Lung microvascular endothelial cell (primary cell): ENCODE data around the gene FEV. TPM values are rescaled to one million over a fixed set of nuclear protein-coding genes. Genes with fewer than 3 reads are reported as not detected.
"Not testable (repeated sequence)": the region's sequence is repeated elsewhere in the genome, so short reads cannot be mapped to it uniquely, and the experiment has no call there.

Source experiments
- DNase-seq, 2 donors: peaks; one replicate each; pipeline versions ENCODE4 v3.0.0 to v3.0.0-alpha.2; 2010; ENCODE audit warnings: low read depth in 2 of 2
- total RNA-seq: library from RNA; depleted of rRNA; stranded (reverse); fragments of >200 nt; gene quantifications from 2 replicates; pipeline ENCODE4 v1.2.1, GENCODE V29; 2014

The FEV gene
- total RNA-seq, 1 donor from 2014 or later, result not detected

- DNase-seq, result no peak
Observed at GRCh38 chr2:218944759-218945404, 40.1 kb downstream of the FEV start.

- DNase-seq, result not testable (repeated sequence)
Observed at GRCh38 chr2:218931751-218932150, 53.2 kb downstream of the FEV start.

Other genes starting within 250 kb of the FEV start
- 5.0 and 7.1 TPM in 2 replicates for gene CYP27A1, start 203.0 kb downstream of the FEV start, total RNA-seq
- gene PRKAG3, start 153.4 kb downstream of the FEV start, total RNA-seq, result not detected in 2 replicates
- gene WNT6, start 125.4 kb downstream of the FEV start, total RNA-seq, result not detected in 2 replicates
- gene WNT10A, start 104.3 kb downstream of the FEV start, total RNA-seq, result not detected in 2 replicates
- not detected in 2 replicates for gene CDK5R2, start 25.5 kb downstream of the FEV start, total RNA-seq
- gene CRYBA2, start 8.2 kb upstream of the FEV start, total RNA-seq, result not detected in 2 replicates
- not detected in 2 replicates for gene CFAP65, start 56.3 kb upstream of the FEV start, total RNA-seq
- gene IHH, start 75.7 kb upstream of the FEV start, total RNA-seq, result not detected in 2 replicates
- 12.6 and 13.1 TPM in 2 replicates for gene NHEJ1, start 175.6 kb upstream of the FEV start, total RNA-seq
- 0.44 and 2.0 TPM in 2 replicates for gene SLC23A3, start 184.8 kb upstream of the FEV start, total RNA-seq
- 15.5 and 26.4 TPM in 2 replicates for gene CNPPD1, start 191.7 kb upstream of the FEV start, total RNA-seq
- 41.2 and 57.7 TPM in 2 replicates for gene RETREG2, start 193.1 kb upstream of the FEV start, total RNA-seq
- 15.9 and 25.2 TPM in 2 replicates for gene ZFAND2B, start 221.6 kb upstream of the FEV start, total RNA-seq
- 19.4 and 39.1 TPM in 2 replicates for gene ABCB6, start 233.8 kb upstream of the FEV start, total RNA-seq
- 29.4 and 43.3 TPM in 2 replicates for gene ATG9A, start 244.5 kb upstream of the FEV start, total RNA-seq
- gene ANKZF1, start 244.6 kb upstream of the FEV start, total RNA-seq, result 12.4 and 21.2 TPM in 2 replicates